Iris pigment epithelial cell (primary cell): ENCODE measurements around the gene TPTE.
"Not testable (repeated sequence)": the region's sequence is repeated elsewhere in the genome, so short reads cannot be mapped to it uniquely, and the experiment has no call there.

ENCODE experiments used
- DNase-seq: peaks from one replicate; pipeline ENCODE4 v3.0.0-alpha.2; 2011; ENCODE audit warnings: low read depth

The TPTE gene

GRCh38 chr21:10521091-10521598 is at the start of gene TPTE:
TPTE (plus strand) TSS chr21:10521583; CDS start chr21:10538724, 17,141 bp downstream.
- no peak for DNase-seq

GRCh38 chr21:10471999-10472398 is 49.4 kb upstream of the TPTE start:
- not testable (repeated sequence) for DNase-seq

- not testable (repeated sequence) for DNase-seq
Measured at GRCh38 chr21:10477794-10478193, 43.6 kb upstream of the TPTE start.

- DNase-seq = not testable (repeated sequence)
Measured at GRCh38 chr21:10479875-10480274, 41.5 kb upstream of the TPTE start.

GRCh38 chr21:10484864-10485263 is 36.5 kb upstream of the TPTE start:
- not testable (repeated sequence) for DNase-seq

GRCh38 chr21:10490453-10490852 is 30.9 kb upstream of the TPTE start:
- not testable (repeated sequence) for DNase-seq

GRCh38 chr21:10511116-10511515 is 10.3 kb upstream of the TPTE start:
- DNase-seq = no peak

GRCh38 chr21:10516889-10517288 is 4.5 kb upstream of the TPTE start:
- DNase-seq = not testable (repeated sequence)

- DNase-seq = not testable (repeated sequence)
Measured at GRCh38 chr21:10517904-10518303, 3.5 kb upstream of the TPTE start.

- not testable (repeated sequence) for DNase-seq
Measured at GRCh38 chr21:10521835-10522500, 585 bp downstream of the TPTE start.

- no peak for DNase-seq
Measured at GRCh38 chr21:10539956-10540355, 18.6 kb downstream of the TPTE start.

GRCh38 chr21:10544376-10544775 is 23.0 kb downstream of the TPTE start:
- not testable (repeated sequence) for DNase-seq

GRCh38 chr21:10547868-10548267 is 26.5 kb downstream of the TPTE start:
- not testable (repeated sequence) for DNase-seq

GRCh38 chr21:10548331-10548954 is 27.1 kb downstream of the TPTE start:
- not testable (repeated sequence) for DNase-seq

GRCh38 chr21:10570803-10571202 is 49.4 kb downstream of the TPTE start:
- not testable (repeated sequence) for DNase-seq

GRCh38 chr21:10574531-10575310 is 53.3 kb downstream of the TPTE start:
- not testable (repeated sequence) for DNase-seq

- DNase-seq = no peak
Measured at GRCh38 chr21:10575311-10575667, 53.9 kb downstream of the TPTE start.

GRCh38 chr21:10578910-10579309 is 57.5 kb downstream of the TPTE start:
- not testable (repeated sequence) for DNase-seq

GRCh38 chr21:10589115-10589514 is 67.7 kb downstream of the TPTE start:
- DNase-seq = not testable (repeated sequence)

GRCh38 chr21:10607074-10607473 is 85.7 kb downstream of the TPTE start:
- DNase-seq = not testable (repeated sequence)

GRCh38 chr21:10614285-10614684 is 92.9 kb downstream of the TPTE start:
- not testable (repeated sequence) for DNase-seq

GRCh38 chr21:10616061-10616460 is 94.7 kb downstream of the TPTE start:
- not testable (repeated sequence) for DNase-seq

- no peak for DNase-seq
Measured at GRCh38 chr21:10616535-10616934, 95.2 kb downstream of the TPTE start.
